Prostate gland (tissue), 2 donors: ENCODE measurements around the gene FGGY.

ENCODE experiments used
- CTCF ChIP-seq, 4 experiments: fragments of 200-600 bp in 2 of 4; fragments of 450-650 bp in 2 of 4; sonication (generic) in 2 of 4; IDR thresholded peaks; 1 replicate in 3 of 4; 2 replicates in 1 of 4; pipeline ENCODE4 v1.5.1; 2016 to 2019; ENCODE audit warnings: antibody characterized with exemption in 4 of 4, mild to moderate bottlenecking in 2 of 4, moderate library complexity in 2 of 4
- POLR2A ChIP-seq: fragments of 450-650 bp; IDR thresholded peaks from one replicate; pipeline ENCODE4 v1.6.1; 2016; ENCODE audit warnings: antibody characterized with exemption, mild to moderate bottlenecking

- TF ChIP-seq CTCF (IDR thresholded peaks at IDR 0.05) (no peak), POLR2A (no peak)
Measured at GRCh38 chr1:59736744-59737143, 439.9 kb downstream of the FGGY start.
